ENCODE data around the gene ATOSB.

The ATOSB gene

DNA sequence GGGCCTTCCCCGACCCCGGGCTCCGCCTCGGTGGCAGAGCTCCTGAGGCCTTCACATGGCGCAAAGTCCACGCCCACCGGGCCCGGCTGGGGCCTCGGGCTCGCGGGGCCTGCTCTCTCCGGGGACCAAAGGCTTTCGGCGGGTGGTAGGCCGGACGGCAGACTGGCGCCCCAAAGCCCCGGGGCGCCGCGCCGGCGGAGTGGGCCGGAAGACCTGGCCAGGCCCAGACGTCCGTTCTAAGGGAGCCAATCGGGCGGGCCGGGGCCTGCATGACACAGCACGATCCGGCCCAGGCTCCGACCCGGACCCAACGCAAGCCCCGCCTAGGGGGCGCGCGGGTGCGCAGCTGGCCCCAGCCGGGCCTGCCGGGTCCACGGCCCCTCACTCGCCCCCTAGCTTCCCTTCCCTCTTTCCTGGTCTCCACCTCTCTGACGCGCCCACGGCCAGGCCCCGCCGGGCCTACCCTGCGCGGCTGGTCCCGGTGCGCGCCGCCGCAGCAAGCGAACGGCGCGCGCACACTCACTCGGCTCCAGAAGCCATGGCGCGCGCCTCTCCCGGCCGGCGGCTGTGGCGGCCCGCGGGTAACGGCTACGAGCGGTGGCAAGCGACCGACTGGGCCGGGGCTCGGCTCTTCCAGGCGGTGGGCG lies 43.7 kb downstream of the ATOSB start:
- TF ChIP-seq, protein P1, sequence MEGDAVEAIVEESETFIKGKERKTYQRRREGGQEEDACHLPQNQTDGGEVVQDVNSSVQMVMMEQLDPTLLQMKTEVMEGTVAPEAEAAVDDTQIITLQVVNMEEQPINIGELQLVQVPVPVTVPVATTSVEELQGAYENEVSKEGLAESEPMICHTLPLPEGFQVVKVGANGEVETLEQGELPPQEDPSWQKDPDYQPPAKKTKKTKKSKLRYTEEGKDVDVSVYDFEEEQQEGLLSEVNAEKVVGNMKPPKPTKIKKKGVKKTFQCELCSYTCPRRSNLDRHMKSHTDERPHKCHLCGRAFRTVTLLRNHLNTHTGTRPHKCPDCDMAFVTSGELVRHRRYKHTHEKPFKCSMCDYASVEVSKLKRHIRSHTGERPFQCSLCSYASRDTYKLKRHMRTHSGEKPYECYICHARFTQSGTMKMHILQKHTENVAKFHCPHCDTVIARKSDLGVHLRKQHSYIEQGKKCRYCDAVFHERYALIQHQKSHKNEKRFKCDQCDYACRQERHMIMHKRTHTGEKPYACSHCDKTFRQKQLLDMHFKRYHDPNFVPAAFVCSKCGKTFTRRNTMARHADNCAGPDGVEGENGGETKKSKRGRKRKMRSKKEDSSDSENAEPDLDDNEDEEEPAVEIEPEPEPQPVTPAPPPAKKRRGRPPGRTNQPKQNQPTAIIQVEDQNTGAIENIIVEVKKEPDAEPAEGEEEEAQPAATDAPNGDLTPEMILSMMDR (IDR thresholded peaks at IDR 0.05; ENCODE audit: low read depth, low read length): peak; percentile 30
- peak overlapping the region; percentile 78 for H3K4me3 ChIP-seq (ENCODE audit: low read depth, low read length)

DNA sequence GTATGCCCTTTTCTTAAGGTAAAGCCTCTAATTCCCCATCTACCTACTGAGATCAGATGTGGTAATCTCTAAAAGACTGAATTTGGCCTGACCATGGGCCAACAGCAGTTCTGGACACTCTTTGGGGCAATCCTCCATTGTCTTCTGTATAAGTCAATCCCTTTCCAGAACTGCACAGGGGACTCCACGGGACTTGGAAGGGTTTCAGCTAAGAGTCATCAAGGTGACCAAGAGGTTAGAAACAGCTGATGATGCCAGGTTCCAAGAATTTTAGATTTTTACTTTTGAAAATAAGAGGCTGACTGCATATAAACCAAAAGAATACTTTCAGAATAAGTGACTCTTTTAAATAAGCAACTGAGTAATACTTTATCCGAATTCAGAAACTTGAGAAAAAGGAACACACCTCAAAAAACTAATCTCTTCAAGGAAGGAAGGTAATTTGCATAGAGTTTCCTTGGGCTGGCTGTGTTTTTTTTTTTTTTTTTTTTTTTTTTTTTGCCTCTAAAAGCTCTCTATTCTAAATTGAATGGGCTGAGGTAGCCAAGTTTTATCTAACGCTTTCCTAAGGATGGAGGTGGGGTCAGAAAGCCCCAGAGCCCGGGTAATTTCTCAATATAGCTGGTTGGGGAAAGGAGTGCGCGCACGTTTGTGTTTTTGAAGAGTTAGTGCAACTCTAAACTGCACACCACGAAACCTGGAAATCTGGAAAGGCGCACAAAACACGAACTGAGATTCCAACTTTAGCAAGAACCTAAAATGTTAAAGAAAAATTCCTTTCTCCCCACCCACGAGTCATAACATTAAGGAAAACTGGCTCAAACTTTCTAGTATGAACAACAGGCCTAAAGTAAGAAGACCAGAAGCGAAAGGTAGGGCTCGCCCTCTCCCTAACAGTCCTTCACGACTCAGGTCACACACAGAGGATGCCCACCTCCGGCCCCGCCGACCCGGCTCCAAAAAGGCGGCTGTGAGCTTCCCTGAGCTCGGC lies 44.5 kb downstream of the ATOSB start:
- TF ChIP-seq, protein P1 (IDR thresholded peaks at IDR 0.05; ENCODE audit: low read depth, low read length): no peak
- H3K4me3 ChIP-seq (ENCODE audit: low read depth, low read length): peak overlapping the region; percentile 78

DNA sequence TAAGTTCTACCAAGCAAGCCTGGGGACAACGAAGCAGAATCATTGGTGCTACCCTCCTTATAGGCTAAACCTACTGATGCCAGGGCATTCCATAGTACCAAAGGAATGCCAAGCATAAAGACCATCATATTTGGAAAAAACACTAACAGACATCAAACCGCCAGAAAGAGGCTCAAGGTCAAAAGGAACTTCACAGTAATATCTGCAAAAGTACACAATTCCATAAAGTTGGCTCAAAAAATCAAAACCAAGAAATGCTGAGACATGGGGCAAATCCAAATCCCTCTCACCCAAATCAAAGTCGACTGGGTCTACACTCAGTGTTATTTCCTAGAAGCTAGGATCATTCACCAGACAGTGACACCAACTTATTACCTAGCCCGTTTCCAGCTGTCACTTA lies 46.6 kb downstream of the ATOSB start:
- no peak overlapping the region for H3K4me3 ChIP-seq (ENCODE audit: low read depth, low read length)
- TF ChIP-seq, protein P1 (IDR thresholded peaks at IDR 0.05; ENCODE audit: low read depth, low read length): no peak

DNA sequence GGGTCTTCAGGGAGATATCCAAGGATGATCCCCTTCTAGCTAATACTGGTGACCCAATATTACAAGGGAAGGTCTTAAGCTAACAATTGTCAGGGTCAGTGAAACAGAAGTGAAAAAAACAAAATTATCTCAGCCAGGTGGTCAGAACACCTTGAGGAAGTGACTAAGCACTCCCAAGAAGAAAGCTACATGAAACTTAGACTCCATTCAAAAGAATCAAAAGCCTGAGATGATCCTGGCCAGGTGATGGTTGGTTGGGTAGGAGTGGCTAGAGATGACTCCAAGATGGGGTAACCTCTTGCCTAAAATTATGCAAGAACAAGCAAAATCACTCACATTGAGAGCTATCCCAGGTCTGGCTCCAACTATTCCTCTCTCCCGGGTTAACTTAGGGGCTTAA lies 48.6 kb downstream of the ATOSB start:
- TF ChIP-seq, protein P1 (IDR thresholded peaks at IDR 0.05; ENCODE audit: low read depth, low read length): no peak
- H3K4me3 ChIP-seq (ENCODE audit: low read depth, low read length): no peak overlapping the region

DNA sequence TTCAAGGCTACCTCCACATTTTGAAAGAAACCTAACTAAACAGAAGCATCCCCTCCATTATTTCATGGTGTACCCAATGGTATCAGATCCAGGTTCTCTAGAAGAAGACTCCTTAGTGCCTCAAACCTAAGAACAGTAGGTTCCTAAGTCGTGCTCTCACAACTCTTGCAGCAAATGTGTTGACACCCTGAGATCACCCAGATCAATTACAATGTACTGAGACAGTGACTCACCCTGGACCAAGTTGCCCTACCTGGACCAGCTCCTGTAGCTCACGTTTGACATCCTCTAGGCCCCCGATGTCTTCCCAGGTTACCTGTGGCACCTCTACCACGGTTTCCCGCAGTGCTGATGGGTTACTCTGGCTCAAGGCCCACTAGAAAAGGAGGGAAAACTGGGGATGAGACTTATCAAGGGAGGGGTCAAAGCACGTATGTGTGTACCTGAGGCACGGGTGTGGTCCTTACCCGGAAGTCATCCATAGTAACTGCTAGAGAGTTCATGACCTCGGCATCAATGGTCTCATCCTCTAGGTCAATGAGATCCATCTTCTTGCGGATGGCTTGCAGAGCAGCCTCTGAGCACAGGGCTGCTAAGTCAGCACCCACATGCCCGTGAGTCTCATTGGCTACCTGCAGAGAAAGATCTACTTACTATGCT lies 55.0 kb downstream of the ATOSB start:
- TF ChIP-seq, protein P1 (IDR thresholded peaks at IDR 0.05; ENCODE audit: low read depth, low read length): no peak
- no peak overlapping the region for H3K4me3 ChIP-seq (ENCODE audit: low read depth, low read length)

DNA sequence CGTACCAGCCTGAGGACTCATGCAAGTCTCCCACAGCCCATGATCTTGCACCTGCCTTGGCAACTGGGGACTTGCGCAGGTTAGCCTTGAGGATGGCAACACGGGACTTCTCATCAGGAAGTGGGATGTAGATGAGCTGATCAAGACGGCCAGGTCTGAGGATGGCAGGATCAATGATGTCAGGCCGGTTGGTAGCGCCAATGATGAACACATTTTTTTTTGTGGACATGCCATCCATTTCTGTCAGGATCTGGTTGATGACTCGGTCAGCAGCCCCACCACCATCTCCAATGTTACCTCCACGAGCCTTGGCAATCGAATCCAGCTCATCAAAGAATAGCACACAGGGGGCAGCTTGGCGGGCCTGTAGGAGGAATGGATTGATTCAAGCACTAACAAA lies 56.2 kb downstream of the ATOSB start:
- no peak overlapping the region for H3K4me3 ChIP-seq (ENCODE audit: low read depth, low read length)
- TF ChIP-seq, protein P1 (IDR thresholded peaks at IDR 0.05; ENCODE audit: low read depth, low read length): no peak

Measured in WI38 (cell line).